NOMO-1 (cell line): ENCODE results near the gene MAIP1.
A peak's percentile ranks its signal among the peaks of the same experiment; 100 is the strongest.

Experiments
- DNase-seq, 2 experiments: peaks; one replicate each; lab custom pipeline; 2025; ENCODE audit not compliant: unreplicated experiment in 2 of 2; lab: John Stamatoyannopoulos, UW

Gene MAIP1

DNA sequence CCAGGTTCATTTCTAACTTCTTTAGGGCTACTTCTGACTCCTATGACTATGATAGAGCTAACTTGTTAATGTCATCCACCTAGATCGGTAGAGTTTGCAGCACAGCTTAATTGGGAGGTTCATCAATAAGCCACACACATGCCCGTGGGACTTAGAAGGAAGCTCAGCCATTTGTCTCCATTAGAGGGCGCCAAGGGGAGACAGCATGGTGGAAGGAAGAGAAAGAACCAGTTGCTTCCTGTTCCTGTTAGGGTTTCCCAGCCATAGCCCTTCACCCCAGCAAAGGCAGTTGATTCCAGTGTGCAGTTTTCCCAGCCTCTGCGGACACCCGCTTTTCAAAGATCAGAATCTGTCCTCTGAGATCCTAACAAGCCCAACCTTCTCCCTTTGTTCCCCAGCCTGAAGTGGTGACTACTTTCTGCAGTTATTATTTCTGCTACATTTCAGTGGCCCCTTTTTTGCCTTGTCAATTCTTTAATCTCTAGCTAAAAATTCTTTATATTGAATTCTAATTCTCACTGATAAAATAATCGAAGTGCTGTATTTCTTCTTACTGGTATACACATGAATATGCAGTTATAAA lies 30.3 kb downstream of the MAIP1 start:
- peak; percentile 49 to 66 for DNase-seq

GRCh38 chr2:199987586-199987985 lies 32.2 kb downstream of the MAIP1 start:
- DNase-seq: no peak

- no peak for DNase-seq
These were observed 32.8 kb downstream of the MAIP1 start for GRCh38 chr2:199988151-199988550.

DNA sequence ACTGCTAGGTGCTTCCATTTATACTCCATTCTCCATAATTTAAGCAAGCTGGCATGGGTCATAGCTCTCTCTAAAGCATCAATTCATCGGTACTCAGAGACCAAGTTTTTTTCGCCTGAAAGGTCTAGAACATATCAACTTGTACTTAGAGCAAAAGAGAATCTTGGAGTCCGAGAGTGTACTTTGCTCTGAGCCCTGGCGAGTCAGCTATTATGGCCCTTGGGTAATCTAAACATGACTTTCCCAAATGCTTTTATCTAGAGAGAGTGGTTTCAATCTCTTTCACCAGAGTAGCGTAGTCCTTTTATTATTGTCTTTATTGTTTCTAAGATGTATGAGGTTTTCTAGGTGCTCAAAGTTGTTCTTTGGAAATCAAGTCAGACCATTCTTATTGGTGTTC lies 34.4 kb downstream of the MAIP1 start:
- DNase-seq: no peak

DNA sequence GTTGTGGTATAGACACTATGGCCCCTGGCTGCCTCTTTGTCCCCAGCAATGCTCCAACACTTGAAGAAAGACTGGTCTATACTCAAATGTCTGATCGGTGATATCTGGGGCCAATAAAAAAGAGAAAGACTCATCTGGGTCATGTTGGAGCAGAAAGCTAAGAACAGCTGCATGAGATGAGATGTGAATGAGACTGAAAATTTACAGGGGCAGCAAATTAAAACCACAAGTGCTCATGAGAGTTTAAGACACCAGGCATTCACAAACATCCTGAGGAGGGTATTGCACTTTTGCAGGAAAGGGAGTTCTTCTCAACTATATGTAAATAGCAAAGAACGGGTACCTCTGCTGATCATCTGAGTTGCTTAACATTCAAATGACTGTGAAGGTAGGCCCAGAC lies 36.3 kb downstream of the MAIP1 start:
- no peak for DNase-seq

DNA sequence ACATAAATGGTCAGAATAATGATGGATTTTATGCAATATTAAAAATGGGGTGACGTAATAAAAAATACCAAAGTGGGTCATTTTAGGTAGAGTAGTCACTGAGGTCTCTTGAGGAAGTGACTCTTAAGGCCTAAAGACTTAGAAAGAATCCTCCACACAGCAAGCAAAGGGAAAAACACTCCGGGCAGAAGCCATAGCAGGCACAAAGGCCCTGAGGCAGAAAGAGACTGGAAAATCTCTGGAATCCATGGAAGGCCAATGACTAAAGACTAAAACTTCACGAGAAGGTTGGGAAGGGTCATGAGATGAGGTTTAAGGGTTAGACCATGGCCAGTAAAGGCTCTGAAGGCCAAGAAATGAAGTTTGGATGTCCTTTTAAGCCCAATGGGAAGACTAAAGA lies 36.9 kb downstream of the MAIP1 start:
- no peak for DNase-seq

GRCh38 chr2:199994371-199994770 lies 39.0 kb downstream of the MAIP1 start:
- DNase-seq: no peak

GRCh38 chr2:199994896-199995295 lies 39.5 kb downstream of the MAIP1 start:
- DNase-seq: no peak

DNA sequence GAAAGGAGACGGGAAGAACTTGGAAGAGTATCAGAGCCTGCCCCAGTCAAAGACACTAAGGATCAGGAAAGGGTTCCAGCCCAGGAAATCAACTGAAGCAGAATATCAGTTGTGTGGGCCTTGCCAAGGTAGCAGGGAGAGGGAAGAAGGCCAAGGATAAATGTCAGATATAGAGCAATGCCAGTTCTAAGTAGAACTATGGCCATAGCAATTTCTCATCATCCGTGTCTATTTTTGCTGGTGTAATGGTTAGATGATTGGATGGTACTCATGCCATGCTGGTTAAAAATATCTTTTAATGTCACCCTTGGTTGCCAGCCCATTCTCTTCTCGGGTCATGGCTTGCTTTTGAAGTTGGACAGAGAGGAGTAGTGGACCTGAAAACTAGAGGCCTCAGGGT lies 41.9 kb downstream of the MAIP1 start:
- no peak for DNase-seq

DNA sequence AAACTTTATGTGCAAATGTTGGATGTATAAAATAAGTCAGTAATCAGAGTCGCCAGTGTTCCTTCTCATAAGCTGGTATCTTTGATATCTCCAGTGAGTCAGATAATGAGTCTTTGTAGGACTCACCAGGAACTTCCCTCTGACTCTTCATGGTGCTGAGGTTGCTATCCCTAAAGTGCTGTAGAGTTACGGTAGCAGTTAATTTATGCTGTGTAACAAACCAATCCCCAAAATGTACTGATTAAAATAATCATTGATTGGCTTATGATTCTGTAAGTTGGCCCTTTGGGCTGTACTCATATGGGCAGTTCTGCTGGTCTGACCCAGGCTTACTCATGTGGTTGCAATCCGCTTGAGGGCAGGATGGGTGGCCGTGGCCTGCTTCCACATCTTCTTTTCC lies 43.8 kb downstream of the MAIP1 start:
- no peak for DNase-seq

DNA sequence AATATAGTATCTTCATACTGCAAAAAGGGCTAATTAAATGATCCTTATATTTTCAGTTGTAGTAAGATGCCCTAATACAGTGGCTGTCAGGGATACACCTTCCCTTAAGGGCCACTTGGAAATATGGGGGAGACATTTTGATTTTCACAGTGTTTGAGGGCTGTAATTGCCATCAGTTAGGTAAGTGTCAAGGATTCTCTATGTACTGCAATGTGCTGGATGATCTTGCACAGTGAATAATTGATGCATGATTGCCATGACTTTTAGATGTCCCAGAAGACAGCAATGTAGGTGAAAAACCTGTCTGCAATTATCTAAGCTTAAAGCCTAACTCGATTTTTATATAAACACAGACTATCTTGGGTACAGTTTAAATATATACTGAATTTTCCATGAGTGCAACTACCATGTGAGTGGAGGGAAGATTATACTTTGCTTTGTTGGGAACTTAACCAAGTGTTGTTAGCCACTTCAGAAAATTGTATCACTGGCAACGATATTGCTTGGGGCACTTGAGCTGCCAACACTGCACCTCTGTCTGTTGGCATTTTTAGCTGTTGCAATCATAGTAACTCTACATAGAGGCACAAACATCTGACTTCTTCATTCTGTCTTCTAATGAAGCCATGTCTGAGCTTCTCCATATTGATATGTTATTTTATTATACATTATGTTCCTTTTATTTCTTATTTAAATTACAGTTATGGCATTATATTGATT lies 45.2 kb downstream of the MAIP1 start:
- DNase-seq: no peak

- DNase-seq: no peak
These were observed 48.1 kb downstream of the MAIP1 start for GRCh38 chr2:200003444-200003843.

GRCh38 chr2:200005675-200006074 lies 50.3 kb downstream of the MAIP1 start:
- no peak for DNase-seq

GRCh38 chr2:200007306-200007705 lies 51.9 kb downstream of the MAIP1 start:
- DNase-seq: no peak

- no peak for DNase-seq
These were observed 57.0 kb downstream of the MAIP1 start for GRCh38 chr2:200012401-200012800.
